ACHN (cell line): ENCODE data around the gene ZDHHC19.
"Not testable (repeated sequence)": the region's sequence is repeated elsewhere in the genome, so short reads cannot be mapped to it uniquely, and the experiment has no call there.

ENCODE experiments used
- DNase-seq: peaks from one replicate; pipeline ENCODE4 v3.0.0-alpha.2; 2015
- in situ Hi-C: cut with HindIII; loops from 2 replicates; pipeline ENCODE4 v1.10.0; 2017; ENCODE audit warnings: low sequenced_read_pairs, low pct_ligation_motif_present, low pct_unique_long_range_greater_than_20kb

The ZDHHC19 gene, protein sequence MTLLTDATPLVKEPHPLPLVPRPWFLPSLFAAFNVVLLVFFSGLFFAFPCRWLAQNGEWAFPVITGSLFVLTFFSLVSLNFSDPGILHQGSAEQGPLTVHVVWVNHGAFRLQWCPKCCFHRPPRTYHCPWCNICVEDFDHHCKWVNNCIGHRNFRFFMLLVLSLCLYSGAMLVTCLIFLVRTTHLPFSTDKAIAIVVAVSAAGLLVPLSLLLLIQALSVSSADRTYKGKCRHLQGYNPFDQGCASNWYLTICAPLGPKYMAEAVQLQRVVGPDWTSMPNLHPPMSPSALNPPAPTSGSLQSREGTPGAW

DNA sequence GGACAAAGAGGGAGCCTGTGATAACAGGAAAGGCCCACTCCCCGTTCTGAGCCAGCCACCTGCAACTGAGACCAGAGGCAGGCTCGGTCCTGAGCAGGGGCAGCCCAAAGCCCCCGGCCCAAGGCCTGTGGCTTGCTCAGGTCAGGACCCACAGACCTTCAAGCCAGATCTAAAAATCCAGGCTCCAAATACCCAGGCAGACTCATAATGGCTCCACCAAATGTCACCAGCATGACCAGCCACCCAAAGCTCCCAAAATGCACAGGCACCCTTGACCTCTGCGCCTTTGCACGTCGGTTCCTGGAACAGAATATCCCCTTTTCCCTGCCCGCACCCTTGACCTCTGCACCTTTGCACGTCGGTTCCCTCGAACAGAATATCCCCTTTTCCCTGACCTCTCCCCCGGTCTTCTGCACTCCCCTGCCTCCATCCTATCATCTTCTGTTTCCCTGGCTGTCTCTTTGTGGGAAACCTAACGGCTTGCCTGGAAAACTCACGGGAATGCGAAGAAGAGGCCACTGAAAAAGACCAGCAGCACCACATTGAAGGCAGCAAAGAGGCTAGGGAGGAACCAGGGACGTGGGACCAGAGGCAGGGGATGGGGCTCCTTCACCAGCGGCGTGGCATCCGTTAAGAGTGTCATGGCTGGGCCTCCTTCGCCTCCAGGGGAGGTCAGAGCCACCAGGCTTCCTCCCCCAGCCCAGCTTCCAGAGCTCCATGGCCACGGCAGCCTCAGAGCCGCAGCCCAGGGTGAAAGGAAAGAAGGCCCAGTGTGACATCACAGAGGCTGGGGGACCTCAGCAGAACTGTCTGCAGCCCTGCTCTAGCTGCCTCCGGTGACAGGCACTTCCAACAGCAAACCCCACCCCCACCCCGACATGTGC, at the start of gene ZDHHC19:
Gene ZDHHC19 (minus strand): TSS at position 728 of the 884 bp plus-strand sequence. CDS start 85 bp downstream, at position 643.
- in situ Hi-C loops, result no loop called here

DNA sequence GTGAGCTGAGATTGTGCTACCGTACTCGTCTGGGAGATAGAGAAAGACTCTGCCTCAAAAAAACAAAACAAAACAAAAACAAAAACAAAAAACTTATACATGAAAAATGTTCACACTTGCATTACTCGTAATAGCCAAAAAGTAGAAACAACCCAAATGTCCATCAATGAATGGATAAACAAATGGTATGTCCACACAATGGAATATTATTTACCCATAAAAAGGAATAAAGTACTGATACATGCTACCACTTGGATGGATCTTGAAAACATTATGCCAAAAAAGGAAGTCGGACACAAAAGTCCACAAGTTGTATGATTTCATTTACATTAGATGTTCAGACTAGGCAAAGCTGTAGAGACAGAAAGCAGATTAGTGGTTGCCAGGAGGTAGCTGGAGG, 49.6 kb upstream of the ZDHHC19 start:
- DNase-seq, result no peak
- in situ Hi-C loops, result no loop called here

More for the DNA sequence above, at the start of gene ZDHHC19:
- no peak for DNase-seq

GRCh38 chr3:196255776-196256175, 44.6 kb upstream of the ZDHHC19 start:
- in situ Hi-C loops, result no loop called here
- no peak for DNase-seq

DNA sequence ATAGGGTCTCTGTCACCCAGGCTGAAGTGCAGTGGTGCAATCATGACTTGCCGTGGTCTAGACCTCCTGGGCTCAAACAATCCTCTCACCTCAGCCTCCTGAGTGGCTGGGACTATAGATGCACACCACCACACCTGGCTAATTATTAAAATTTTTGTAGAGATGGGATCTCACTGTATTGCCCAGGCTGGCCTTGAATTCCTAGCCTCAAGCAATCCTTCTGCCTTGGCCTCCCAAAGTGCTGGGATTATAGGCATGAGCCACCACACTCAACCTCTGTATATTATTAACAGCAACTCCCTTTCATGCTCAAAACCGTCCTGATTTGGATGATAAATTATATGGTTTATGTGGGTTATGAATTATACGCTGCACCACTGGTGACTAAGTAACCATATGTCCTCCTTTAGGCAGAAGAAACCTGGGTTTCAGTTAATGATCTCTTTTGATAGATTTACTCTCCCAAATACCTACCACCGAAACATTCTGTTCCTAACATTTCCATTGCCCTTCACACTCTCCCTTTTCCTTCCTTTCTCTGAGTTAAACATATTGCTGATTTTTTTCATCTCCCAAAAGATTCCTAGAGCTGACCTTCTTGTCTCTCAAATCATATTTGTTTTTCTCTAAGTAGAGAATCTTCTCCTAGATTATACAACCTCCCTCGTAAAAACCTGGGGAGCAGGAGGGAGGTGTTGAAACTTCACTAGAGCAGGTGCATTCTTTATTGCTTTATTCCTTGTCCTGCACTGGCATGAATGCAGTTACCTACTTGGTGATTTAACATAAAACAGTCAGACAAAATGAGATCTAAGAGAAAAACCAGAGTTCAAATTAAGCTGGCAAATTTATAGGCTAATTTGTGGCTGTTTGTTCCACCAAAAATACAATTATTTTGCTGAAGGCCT, 43.4 kb upstream of the ZDHHC19 start:
- in situ Hi-C loops, result no loop called here
- DNase-seq, result no peak

GRCh38 chr3:196251918-196252317, 40.7 kb upstream of the ZDHHC19 start:
- in situ Hi-C loops, result no loop called here
- DNase-seq, result no peak

DNA sequence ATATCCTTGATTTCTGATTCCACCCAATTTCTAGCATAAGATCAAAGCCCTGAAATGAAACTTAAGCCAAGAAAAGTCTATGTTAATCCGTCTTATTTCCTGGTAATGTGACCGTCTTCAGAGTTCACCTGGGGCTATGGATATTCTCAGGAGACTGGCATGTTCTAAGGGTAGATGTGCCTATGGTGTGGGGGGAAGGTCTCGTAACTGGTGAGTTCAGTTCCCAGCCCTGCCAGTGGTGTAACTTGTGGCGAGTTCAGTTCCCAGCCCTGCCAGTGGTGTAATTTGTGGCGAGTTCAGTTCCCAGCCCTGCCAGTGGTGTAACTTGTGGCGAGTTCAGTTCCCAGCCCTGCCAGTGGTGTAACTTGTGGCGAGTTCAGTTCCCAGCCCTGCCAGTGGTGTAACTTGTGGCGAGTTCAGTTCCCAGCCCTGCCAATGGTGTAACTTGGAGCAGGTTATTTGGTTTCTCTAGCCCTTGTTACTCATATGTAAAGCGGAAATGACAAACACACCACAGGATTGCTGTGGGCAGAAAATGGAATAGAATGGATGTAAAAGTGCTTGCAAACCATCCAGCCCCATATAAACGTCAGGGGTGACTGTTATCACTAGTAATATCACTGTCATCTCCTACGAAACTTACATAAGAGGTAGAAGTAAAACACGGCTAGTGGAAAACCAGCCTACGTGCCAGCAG, 35.6 kb upstream of the ZDHHC19 start:
- DNase-seq, result no peak
- in situ Hi-C loops, result no loop called here

DNA sequence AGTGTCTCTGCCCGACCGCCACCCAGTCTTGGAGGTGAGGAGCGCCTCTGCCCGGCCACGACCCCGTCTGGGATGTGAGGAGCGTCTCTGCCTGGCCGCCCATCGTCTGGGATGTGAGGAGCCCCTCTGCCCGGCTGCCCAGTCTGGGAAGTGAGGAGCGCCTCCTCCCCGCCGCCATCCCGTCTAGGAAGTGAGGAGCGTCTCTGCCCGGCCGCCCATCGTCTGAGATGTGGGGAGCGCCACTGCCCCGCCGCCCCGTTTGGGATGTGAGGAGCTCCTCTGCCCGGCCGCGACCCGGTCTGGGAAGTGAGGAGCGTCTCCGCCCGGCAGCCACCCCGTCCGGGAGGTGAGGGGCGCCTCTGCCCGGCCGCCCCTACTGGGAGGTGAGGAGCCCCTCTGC, 33.0 kb upstream of the ZDHHC19 start:
- DNase-seq, in situ Hi-C loops: not testable (repeated sequence)

- in situ Hi-C loops, result no loop called here
- DNase-seq, result no peak
Observed at GRCh38 chr3:196241704-196242103, 30.5 kb upstream of the ZDHHC19 start.

- in situ Hi-C loops, result no loop called here
Observed at GRCh38 chr3:196240424-196240823, 29.2 kb upstream of the ZDHHC19 start.

DNA sequence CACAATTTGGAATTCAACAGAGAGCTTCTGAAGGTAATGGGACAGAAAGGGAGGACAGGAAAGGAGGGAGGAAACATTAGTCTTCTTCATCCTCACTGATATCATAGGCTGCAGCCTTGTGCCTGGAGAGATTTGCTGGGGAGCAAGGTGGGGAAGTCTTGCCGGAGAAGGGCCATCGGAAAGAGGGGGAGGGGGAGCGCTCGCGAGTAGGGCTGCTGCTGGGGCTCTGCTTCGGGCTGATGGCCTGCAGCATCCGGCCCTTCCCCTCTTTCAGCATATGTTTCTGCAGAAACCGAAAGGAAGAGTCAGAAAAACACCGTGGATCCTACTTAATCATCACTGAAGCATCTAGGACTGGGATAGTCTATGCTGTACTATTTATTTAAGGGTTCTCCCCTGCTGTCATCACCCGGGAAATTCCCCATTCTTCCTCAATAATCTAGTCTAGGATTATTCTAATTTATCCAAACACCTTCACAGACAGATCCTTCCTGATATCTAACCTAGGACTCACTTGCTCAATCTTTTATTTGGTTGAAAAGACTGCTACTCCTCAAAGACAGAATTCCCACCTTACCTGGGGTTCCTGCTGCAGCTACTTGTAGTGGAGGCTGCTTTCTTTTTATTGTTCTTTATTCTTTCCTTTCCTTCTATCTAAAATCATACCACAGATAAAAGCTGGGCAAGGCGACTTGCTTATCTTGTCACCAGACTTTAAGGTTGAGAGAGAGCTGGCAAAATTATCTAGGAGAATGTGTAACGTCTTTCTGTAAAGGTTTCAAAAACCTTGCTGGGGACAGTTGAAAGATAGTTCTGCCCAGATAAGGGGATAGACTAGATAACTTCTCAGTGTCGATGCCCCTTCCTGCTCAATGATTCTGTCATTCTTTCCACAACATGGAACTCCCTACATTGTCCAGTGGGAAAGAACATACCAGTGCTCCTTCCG, 27.7 kb upstream of the ZDHHC19 start:
- DNase-seq, result no peak
- in situ Hi-C loops, result no loop called here

More at GRCh38 chr3:196240424-196240823, 29.2 kb upstream of the ZDHHC19 start:
- DNase-seq, result no peak

GRCh38 chr3:196237203-196237602, 26.0 kb upstream of the ZDHHC19 start:
- DNase-seq, result no peak
- in situ Hi-C loops, result no loop called here

DNA sequence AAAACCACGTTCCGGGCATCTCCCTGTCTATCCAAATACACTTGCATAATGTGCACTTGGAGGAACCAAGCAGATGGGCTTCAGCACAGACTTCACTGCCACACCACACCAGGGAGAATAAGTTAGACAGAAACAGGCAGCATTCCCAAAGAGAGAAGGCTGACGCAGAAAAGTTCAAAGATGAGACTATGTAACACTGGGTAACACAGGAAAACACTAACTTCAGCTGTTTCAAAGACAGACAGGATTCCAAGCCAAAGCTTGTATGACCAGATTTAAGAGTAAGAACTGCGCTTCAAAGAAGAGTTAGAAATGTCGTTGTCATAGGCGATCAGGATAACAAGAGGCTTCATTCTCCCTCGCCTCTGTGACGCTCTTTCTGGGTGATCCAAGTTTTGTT, 25.0 kb upstream of the ZDHHC19 start:
- no peak for DNase-seq
- in situ Hi-C loops, result no loop called here

- in situ Hi-C loops, result no loop called here
- DNase-seq, result no peak
Observed at GRCh38 chr3:196235452-196236122, 24.4 kb upstream of the ZDHHC19 start.

GRCh38 chr3:196232882-196233251, 21.7 kb upstream of the ZDHHC19 start:
- in situ Hi-C loops, result no loop called here
- DNase-seq, result no peak

DNA sequence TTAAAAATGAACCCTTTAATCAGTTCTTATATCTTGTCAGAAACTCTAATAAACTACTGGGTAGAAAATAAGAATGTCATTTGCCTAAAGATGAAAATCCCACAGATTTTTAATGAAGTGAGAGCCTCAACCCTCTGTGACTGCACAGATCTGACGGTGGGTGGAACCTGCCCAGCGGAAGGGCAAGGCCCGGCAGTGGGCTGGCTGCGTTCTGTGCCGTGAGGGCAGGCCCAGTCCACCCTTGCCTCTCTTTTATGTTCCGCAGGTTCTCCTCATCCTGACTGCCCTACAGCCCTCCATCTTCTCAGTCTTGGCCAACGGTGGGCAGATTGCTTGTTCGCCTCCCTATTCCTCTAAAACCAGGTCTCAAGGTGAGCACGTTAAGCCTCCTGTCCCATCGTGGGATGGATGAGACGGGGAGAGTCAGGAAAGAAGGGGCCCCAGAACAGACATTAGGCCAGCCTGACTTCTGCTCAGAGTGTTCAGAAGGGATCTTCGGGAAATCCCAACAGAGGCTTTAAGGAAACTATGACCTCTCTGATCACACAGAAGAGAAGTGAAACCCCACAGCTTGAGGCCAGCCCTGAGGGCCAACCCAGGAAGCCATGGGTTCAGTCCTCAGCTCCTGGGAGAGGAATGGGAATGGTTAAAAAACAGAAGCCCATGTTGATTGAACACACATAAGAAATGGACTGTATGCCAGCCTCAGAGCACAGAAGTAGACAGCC, 21.1 kb upstream of the ZDHHC19 start:
- DNase-seq, result no peak
- in situ Hi-C loops, result no loop called here
